Gastrocnemius medialis (tissue), 4 donors: ENCODE data around the gene DLEC1. TPM values are rescaled to one million over a fixed set of nuclear protein-coding genes. Genes with fewer than 3 reads are reported as not detected.

Experiments
- ATAC-seq, 2 donors: fragments of 150-250 bp; one replicate each; pipeline ENCODE4 v1.9.1; 2016
- DNase-seq, 2 donors: peaks; one replicate each; pipeline ENCODE4 v3.0.0-alpha.2; 2019
- H3K27ac ChIP-seq, 4 donors: fragments of 200-600 bp; sonication (generic); 1 replicate in 1 of 4; 2 replicates in 3 of 4; pipeline ENCODE4 v1.5.1; 2016 to 2018; ENCODE audit warnings: mild to moderate bottlenecking in 2 of 4, moderate library complexity in 1 of 4
- H3K27me3 ChIP-seq, 3 donors: fragments of 200-600 bp; sonication (generic) in 2 of 3; 1 replicate in 1 of 3; 2 replicates in 2 of 3; pipeline versions ENCODE4 v1.5.1 to v1.6.0; 2016 to 2019; ENCODE audit warnings: mild to moderate bottlenecking in 1 of 3, moderate library complexity in 1 of 3
- H3K36me3 ChIP-seq, 2 donors: fragments of 200-600 bp; sonication (generic) in 1 of 2; one replicate each; pipeline ENCODE4 v1.5.1; 2017 to 2018
- H3K4me1 ChIP-seq, 2 donors: fragments of 200-600 bp; sonication (generic) in 1 of 2; one replicate each; pipeline ENCODE4 v1.5.1; 2016 to 2017; ENCODE audit warnings: mild to moderate bottlenecking in 2 of 2
- H3K4me3 ChIP-seq, 4 donors: fragments of 200-600 bp; sonication (generic) in 3 of 4; 1 replicate in 1 of 4; 2 replicates in 3 of 4; pipeline ENCODE4 v1.5.1; 2016 to 2019; ENCODE audit warnings: mild to moderate bottlenecking in 2 of 4
- H3K9me3 ChIP-seq, 3 donors: fragments of 200-600 bp; sonication (generic) in 2 of 3; 1 replicate in 1 of 3; 2 replicates in 2 of 3; pipeline ENCODE4 v1.5.1; 2016 to 2019
- CTCF ChIP-seq, 5 experiments: fragments of 450-650 bp in 3 of 5; fragments of 200-600 bp in 2 of 5; sonication (generic) in 2 of 5; IDR thresholded peaks in 4 of 5; conservative IDR thresholded peaks in 1 of 5; 1 replicate in 4 of 5; 2 replicates in 1 of 5; pipeline ENCODE4 v1.5.1; 2016 to 2019; ENCODE audit warnings: antibody characterized with exemption in 5 of 5, mild to moderate bottlenecking in 3 of 5, moderate library complexity in 3 of 5
- POLR2A ChIP-seq, 2 donors: fragments of 450-650 bp; IDR thresholded peaks; one replicate each; pipeline ENCODE4 v1.6.1; 2017; ENCODE audit warnings: antibody characterized with exemption in 2 of 2, mild to moderate bottlenecking in 2 of 2, moderate library complexity in 2 of 2
- in situ Hi-C, 4 donors: fragments of 200-750 bp; cut with MboI; loops; one replicate each; pipeline versions ENCODE4 v1.15.0 to v1.8.0; 2017; ENCODE audit warnings: low sequenced_read_pairs in 4 of 4
- intact Hi-C: fragments of 100-400 bp; cut with DNase I; formaldehyde crosslinking; loops from one replicate; pipeline ENCODE4 v1.15.1; 2023; ENCODE audit warnings: low total_unique reads
- total RNA-seq, 4 donors: library from RNA; depleted of rRNA; stranded (reverse); fragments of >200 nt; gene quantifications; one replicate each; pipeline versions ENCODE4 v1.1.0 to v1.2.3, GENCODE V29; 2016

Gene DLEC1
- total RNA-seq, 4 donors from 2014 or later = not detected

GRCh38 chr3:38136777-38137614 lies 98.0 kb downstream of the DLEC1 start, which contains the start of gene ACAA1:
Gene ACAA1, minus strand, starts transcription at chr3:38137127. Its CDS starts 92 bp downstream, at chr3:38137035.
- peaks cover 19 to 30% of the 10 kb centered on the region in 2 donors for H3K4me1 ChIP-seq
- peak within 1 kb of the TSS; percentile 73 to 99 (median 82) for H3K4me3 ChIP-seq
- H3K27ac ChIP-seq = peak within 1 kb of the TSS; percentile 88 to 97 (median 92)
- H3K9me3 ChIP-seq = no peaks in the 10 kb centered on the region
- TF ChIP-seq POLR2A (IDR thresholded peaks at IDR 0.05) (peak; percentile 70 to 89), CTCF (IDR thresholded peaks at IDR 0.05 in 4 of 5, conservative IDR thresholded peaks at IDR 0.05 in 1 of 5) (peak in 1 of 5 experiments; percentile 8)
- no peaks in the 10 kb centered on the region for H3K27me3 ChIP-seq
- peaks cover 0 to 30% of the 10 kb centered on the region in 2 donors for H3K36me3 ChIP-seq
- peak; percentile 100 for DNase-seq
- peak; percentile 91 to 95 for ATAC-seq
- intact Hi-C loops = loop anchor here (1.0 to 10.0 kb wide), 7 partner anchors 28 to 1142 kb away; partner anchors contain the start of genes ACVR2B, EPM2AIP1, MLH1 and OXSR1
- in situ Hi-C loops = loop anchor here in 3 of 4 donors (25.0 kb wide), 1 partner anchor 350 kb away; the partner anchor contains the start of gene EXOG (in 3 of the 3)

GRCh38 chr3:38137615-38138348 lies 98.8 kb downstream of the DLEC1 start:
- Histone ChIP-seq H3K36me3 (peaks cover 0 to 27% of the 10 kb centered on the region in 2 donors), H3K4me1 (peaks cover 19 to 30% of the 10 kb centered on the region in 2 donors)
- TF ChIP-seq POLR2A (IDR thresholded peaks at IDR 0.05) = no peak
- no peak for TF ChIP-seq CTCF (IDR thresholded peaks at IDR 0.05 in 4 of 5, conservative IDR thresholded peaks at IDR 0.05 in 1 of 5)

GRCh38 chr3:38138349-38139190 lies 99.6 kb downstream of the DLEC1 start, which contains the start of gene MYD88:
Gene MYD88, plus strand, starts transcription at chr3:38138661. Its CDS starts 40 bp downstream, at chr3:38138701.
- in situ Hi-C loops = loop anchor here in 3 of 4 donors (25.0 kb wide), 1 partner anchor 349 kb away; the partner anchor contains the start of gene EXOG (in 3 of the 3)
- peak; percentile 10 to 34 for ATAC-seq
- DNase-seq = peak; percentile 60 to 67
- Histone ChIP-seq H3K27me3 (no peaks in the 10 kb centered on the region), H3K4me1 (peaks cover 19 to 30% of the 10 kb centered on the region in 2 donors), H3K9me3 (no peaks in the 10 kb centered on the region), H3K36me3 (peaks cover 0 to 19% of the 10 kb centered on the region in 2 donors), H3K27ac (peak within 1 kb of the TSS; percentile 88 to 97 (median 92)), H3K4me3 (peak within 1 kb of the TSS; percentile 70 to 99 (median 80))
- TF ChIP-seq CTCF (IDR thresholded peaks at IDR 0.05 in 4 of 5, conservative IDR thresholded peaks at IDR 0.05 in 1 of 5) = no peak
- peak; percentile 30 to 51 for TF ChIP-seq POLR2A (IDR thresholded peaks at IDR 0.05)
- intact Hi-C loops = loop anchor here (5.0 to 10.0 kb wide), 5 partner anchors 209 to 1144 kb away; partner anchors contain the start of genes ACVR2B, EPM2AIP1, MLH1 and XYLB

More at GRCh38 chr3:38137615-38138348, 98.8 kb downstream of the DLEC1 start:
- Histone ChIP-seq H3K27me3 (no peaks in the 10 kb centered on the region), H3K4me3 (peak overlapping the region; percentile 70 to 99 (median 80)), H3K9me3 (no peaks in the 10 kb centered on the region), H3K27ac (peak overlapping the region; percentile 88 to 97 (median 92))
- in situ Hi-C loops (loop anchor here in 3 of 4 donors (25.0 kb wide), 1 partner anchor 350 kb away; the partner anchor contains the start of gene EXOG (in 3 of the 3)), intact Hi-C loops (loop anchor here (1.0 to 10.0 kb wide), 7 partner anchors 28 to 1143 kb away; partner anchors contain the start of genes ACVR2B, EPM2AIP1, MLH1 and OXSR1)
- ATAC-seq = peak in 1 of 2 donors; percentile 7
- no peak for DNase-seq
